Measurements from ENCODE around the gene CADM2. TPM values are rescaled to one million over a fixed set of nuclear protein-coding genes. Genes with fewer than 3 reads are reported as not detected.

Gene CADM2
- total RNA-seq, 1 donor from 2014 or later = 3.3 TPM

DNA sequence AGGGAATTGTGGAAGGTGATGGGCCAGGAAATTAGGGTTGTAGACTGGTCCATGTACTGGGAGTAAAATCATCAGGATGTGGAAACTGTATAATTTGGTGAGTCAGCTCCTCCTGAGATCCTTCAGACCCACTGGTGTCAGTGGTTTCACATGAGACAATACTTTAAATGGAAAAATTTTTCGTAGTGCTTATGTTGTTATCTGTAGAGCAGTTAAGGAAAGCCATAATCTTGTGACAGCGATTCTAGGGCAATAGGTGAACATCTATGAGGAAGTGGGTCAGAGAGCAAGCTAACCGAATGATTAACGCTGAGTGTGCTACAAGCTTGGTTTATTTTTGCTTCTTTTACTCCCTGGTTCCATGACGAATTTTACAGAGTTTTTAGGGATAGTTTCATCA is 200.6 kb downstream of the CADM2 start:
- TF ChIP-seq, protein P1, sequence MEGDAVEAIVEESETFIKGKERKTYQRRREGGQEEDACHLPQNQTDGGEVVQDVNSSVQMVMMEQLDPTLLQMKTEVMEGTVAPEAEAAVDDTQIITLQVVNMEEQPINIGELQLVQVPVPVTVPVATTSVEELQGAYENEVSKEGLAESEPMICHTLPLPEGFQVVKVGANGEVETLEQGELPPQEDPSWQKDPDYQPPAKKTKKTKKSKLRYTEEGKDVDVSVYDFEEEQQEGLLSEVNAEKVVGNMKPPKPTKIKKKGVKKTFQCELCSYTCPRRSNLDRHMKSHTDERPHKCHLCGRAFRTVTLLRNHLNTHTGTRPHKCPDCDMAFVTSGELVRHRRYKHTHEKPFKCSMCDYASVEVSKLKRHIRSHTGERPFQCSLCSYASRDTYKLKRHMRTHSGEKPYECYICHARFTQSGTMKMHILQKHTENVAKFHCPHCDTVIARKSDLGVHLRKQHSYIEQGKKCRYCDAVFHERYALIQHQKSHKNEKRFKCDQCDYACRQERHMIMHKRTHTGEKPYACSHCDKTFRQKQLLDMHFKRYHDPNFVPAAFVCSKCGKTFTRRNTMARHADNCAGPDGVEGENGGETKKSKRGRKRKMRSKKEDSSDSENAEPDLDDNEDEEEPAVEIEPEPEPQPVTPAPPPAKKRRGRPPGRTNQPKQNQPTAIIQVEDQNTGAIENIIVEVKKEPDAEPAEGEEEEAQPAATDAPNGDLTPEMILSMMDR (IDR thresholded peaks at IDR 0.05; ENCODE audit: unreplicated experiment) = no peak
- Mint-ChIP-seq H3K27me3 (ENCODE audit: low read depth) (no peaks in the 10 kb centered on the region), H3K4me1 (no peaks in the 10 kb centered on the region), H3K9me3 (peaks cover 4% of the 10 kb centered on the region), H3K36me3 (no peaks in the 10 kb centered on the region), H3K27ac (no peak overlapping the region), H3K4me3 (no peak overlapping the region)
- DNase-seq (ENCODE audit: low spot score in 2 of 2, unreplicated experiment in 2 of 2) = no peak

DNA sequence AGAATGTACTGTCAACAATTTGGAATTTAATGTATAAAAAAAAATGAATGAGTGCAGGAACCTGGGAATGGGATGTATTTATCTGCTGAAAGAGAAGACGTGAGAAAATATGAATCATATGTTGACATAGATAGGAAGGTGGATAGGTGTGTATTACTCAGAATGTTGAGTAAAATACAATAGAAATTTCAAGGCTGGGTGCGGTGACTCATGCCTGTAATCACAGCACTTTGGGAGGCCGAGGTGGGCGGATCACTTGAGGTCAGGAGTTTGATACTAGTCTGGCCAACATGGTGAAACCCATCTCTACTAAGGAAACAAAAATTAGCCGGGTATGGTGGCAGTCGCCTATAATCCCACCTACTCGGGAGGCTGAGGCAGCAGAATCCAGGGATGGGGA is 202.8 kb downstream of the CADM2 start:
- H3K9me3 Mint-ChIP-seq = no peaks in the 10 kb centered on the region
- no peak for DNase-seq (ENCODE audit: low spot score in 2 of 2, unreplicated experiment in 2 of 2)
- TF ChIP-seq, protein P1 (IDR thresholded peaks at IDR 0.05; ENCODE audit: unreplicated experiment) = no peak
- no peaks in the 10 kb centered on the region for H3K27me3 Mint-ChIP-seq (ENCODE audit: low read depth)
- H3K36me3 Mint-ChIP-seq = no peaks in the 10 kb centered on the region
- H3K4me3 Mint-ChIP-seq = no peak overlapping the region
- H3K4me1 Mint-ChIP-seq = no peaks in the 10 kb centered on the region
- H3K27ac Mint-ChIP-seq = no peak overlapping the region

DNA sequence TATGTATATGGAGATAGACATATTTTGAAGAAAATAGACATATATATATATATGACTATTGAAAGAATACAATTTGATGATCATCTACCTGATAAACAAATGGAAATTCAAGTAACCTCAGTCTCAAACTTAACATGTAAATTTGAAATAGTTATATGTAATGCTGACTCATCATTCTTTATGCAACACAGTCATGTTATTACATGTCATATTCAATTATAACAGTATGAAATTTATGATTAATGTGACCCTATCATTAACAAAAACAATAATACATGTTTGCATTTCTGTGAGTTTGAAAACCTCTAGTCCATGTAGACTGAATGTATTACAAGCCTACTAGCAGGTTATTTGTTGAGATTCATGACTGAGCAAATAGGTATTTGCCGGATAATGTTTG is 204.1 kb downstream of the CADM2 start:
- H3K36me3 Mint-ChIP-seq = no peaks in the 10 kb centered on the region
- no peaks in the 10 kb centered on the region for H3K9me3 Mint-ChIP-seq
- TF ChIP-seq, protein P1 (IDR thresholded peaks at IDR 0.05; ENCODE audit: unreplicated experiment) = no peak

DNA sequence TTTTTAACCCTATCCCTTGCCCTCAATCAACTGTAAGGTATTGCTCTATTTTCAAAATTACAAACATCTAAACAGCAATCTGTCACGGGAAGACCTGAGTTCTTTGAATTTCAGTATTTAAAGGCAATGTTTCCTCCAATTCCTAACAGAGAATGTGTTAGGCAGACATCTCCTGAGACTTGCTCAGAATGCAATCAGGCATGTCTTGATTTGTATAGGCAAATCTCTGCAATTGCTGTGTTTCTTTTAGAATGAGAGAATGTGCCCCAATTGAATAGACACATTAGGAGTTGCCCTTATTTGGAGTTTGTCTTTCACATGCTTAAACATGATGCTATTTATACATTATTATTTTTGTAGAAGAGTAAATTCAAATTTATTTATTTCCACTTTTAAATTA is 205.6 kb downstream of the CADM2 start:
- no peak overlapping the region for H3K27ac Mint-ChIP-seq
- H3K4me3 Mint-ChIP-seq = no peak overlapping the region
- H3K36me3 Mint-ChIP-seq = no peaks in the 10 kb centered on the region
- H3K27me3 Mint-ChIP-seq (ENCODE audit: low read depth) = no peaks in the 10 kb centered on the region
- H3K4me1 Mint-ChIP-seq = no peaks in the 10 kb centered on the region
- TF ChIP-seq, protein P1 (IDR thresholded peaks at IDR 0.05; ENCODE audit: unreplicated experiment) = no peak
- DNase-seq (ENCODE audit: low spot score in 2 of 2, unreplicated experiment in 2 of 2) = no peak
- H3K9me3 Mint-ChIP-seq = no peaks in the 10 kb centered on the region

More for the DNA sequence above, 204.1 kb downstream of the CADM2 start:
- H3K4me1 Mint-ChIP-seq = no peaks in the 10 kb centered on the region
- H3K4me3 Mint-ChIP-seq = no peak overlapping the region
- H3K27me3 Mint-ChIP-seq (ENCODE audit: low read depth) = no peaks in the 10 kb centered on the region
- H3K27ac Mint-ChIP-seq = no peak overlapping the region
- DNase-seq (ENCODE audit: low spot score in 2 of 2, unreplicated experiment in 2 of 2) = no peak

DNA sequence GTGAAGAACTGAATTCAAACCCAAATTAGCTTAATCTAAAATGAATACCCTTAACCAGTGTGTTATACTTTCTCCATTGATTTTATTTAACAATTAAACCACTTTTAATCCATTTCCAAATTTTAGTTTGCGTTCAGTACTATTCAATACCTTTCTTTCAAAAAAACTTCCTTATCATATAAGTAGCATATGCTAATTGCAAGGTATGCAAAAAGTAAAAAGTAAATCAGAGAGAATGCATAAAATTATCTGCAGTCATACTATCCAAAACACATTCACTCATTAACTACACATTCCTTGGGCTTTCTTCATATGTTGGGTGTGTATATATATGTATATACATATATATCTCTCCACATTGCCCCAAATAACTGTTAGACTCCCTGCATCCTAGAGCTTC is 208.8 kb downstream of the CADM2 start:
- DNase-seq (ENCODE audit: low spot score in 2 of 2, unreplicated experiment in 2 of 2) = no peak
- TF ChIP-seq, protein P1 (IDR thresholded peaks at IDR 0.05; ENCODE audit: unreplicated experiment) = no peak
- H3K4me3 Mint-ChIP-seq = no peak overlapping the region
- no peaks in the 10 kb centered on the region for H3K36me3 Mint-ChIP-seq
- H3K9me3 Mint-ChIP-seq = no peaks in the 10 kb centered on the region
- no peaks in the 10 kb centered on the region for H3K4me1 Mint-ChIP-seq
- no peaks in the 10 kb centered on the region for H3K27me3 Mint-ChIP-seq (ENCODE audit: low read depth)
- H3K27ac Mint-ChIP-seq = no peak overlapping the region

DNA sequence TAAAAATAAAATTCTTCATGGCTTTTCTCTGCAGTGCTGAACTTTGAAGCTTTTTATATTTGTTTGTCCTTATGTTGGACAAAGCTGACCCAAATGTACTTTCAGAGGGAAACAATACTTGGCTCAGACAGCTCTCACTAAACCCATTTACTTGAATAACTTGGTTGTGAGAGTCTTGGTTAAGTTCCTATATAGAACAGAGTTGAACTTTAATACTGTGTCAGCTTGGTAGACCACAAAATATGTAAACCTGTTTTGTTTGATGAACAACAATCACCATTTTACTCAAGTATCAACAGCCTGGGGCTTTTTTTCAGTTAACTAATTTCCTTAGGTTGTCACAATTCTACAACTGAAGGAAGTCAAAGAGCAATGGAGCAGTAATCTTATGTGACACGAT is 211.9 kb downstream of the CADM2 start:
- Mint-ChIP-seq H3K27ac (no peak overlapping the region), H3K27me3 (ENCODE audit: low read depth) (peaks cover 2% of the 10 kb centered on the region), H3K9me3 (no peaks in the 10 kb centered on the region), H3K4me1 (no peaks in the 10 kb centered on the region), H3K36me3 (no peaks in the 10 kb centered on the region), H3K4me3 (no peak overlapping the region)
- TF ChIP-seq, protein P1 (IDR thresholded peaks at IDR 0.05; ENCODE audit: unreplicated experiment) = no peak
- no peak for DNase-seq (ENCODE audit: low spot score in 2 of 2, unreplicated experiment in 2 of 2)
